HG03432 (cell line): Measurements from ENCODE around the gene RNU4-1.

Experiments
- ATAC-seq: cut with Tn5 transposase; IDR thresholded peaks from one replicate; pipeline ENCODE4 v1.9.1; 2021; ENCODE audit warnings: mild to moderate bottlenecking, moderate library complexity; ENCODE audit not compliant: unreplicated experiment

Gene RNU4-1

GRCh38 chr12:120290609-120291305 lies 2.3 kb downstream of the RNU4-1 start:
- no peak for ATAC-seq

GRCh38 chr12:120287491-120287890 lies 5.5 kb downstream of the RNU4-1 start:
- no peak for ATAC-seq

DNA sequence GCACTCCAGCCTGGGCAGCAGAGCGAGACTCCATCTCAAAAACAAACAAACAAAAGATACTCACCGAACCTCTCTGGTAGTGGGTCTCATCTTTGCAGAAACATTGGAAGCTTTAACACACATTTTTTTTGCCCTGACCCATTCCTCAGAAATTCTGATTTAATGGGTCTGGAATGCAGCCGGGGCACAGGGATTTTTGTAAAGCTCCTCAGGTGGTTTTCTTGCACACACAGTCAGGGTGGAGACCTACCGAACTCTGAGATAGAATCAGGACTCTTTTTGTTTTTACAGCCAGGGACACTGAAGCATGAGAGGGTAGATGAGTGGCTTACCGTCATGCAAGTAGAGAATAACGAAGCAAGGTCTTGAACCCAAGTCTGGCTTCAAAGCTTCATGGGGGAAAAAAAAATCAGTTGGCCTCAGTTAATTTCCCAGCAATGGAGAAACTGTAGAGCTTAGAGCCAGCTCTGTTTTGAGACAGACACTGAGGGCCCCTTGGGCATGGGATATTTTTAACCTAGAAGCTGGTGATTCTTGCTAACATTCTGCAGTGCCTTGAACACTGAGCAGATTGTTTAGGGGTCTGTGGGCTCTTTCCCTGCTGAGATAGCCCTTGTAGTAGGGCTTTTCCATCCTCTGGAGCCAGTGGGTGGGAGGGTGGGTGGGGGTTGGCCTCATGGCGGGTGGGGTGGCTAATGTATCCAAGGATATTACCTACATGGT lies 6.1 kb downstream of the RNU4-1 start:
- ATAC-seq: no peak

DNA sequence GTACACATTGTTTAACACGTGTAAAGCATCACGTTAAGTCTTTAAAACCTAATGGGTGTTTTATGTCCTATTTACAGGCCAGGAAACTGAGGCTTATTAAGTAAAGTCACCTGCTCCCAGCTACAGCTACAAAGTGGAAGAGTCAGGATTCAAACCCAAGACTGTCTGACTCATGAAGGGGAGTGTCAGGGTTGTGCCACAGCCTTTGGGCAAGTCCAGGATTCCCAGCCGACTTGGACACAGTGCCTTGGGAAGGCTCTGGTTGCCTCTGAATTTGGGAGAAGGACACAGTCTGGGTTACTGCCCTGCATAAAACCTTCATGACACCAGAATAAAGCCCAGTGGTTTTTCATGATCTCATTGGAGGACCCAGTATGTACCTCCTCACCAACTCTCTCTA lies 8.7 kb downstream of the RNU4-1 start:
- no peak for ATAC-seq

- no peak for ATAC-seq
Observed at GRCh38 chr12:120283318-120283717, 9.7 kb downstream of the RNU4-1 start.

- ATAC-seq: no peak
Observed at GRCh38 chr12:120278137-120279069, 14.6 kb downstream of the RNU4-1 start.

- no peak for ATAC-seq
Observed at GRCh38 chr12:120276734-120277133, 16.3 kb downstream of the RNU4-1 start.

- ATAC-seq: no peak
Observed at GRCh38 chr12:120267736-120268135, 25.3 kb downstream of the RNU4-1 start.

DNA sequence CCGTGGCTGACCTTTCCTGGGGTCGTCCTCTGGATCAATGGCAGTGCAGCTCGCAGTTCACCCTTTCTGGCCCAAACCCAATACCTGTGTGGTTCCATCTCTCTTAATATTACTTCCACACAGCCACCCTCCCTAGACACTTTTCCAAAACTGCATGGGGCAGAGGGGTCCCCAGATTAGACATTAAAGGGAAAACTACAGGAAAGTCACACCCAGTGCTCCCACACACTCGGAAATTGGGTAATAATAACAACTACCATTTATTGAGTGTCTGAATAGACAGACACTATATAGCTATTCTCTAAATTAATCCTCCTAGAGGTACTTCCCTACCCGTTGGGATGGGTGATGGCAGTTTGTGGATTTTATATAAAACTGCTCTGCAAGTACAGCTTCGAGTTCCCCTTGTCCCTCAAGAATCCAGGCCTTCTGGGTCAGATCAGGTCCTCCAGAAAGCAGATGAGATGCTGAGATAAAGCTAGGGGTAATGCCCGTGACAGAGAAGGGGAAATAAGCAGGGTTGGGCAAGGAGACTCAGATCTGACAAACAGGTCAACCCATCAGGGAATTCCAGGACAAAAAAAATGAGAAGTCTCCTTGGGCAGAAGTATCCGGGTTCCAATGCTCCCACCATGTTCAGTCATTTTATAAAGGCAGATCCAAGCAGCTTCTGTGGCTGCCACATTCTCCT lies 26.7 kb downstream of the RNU4-1 start:
- no peak for ATAC-seq

DNA sequence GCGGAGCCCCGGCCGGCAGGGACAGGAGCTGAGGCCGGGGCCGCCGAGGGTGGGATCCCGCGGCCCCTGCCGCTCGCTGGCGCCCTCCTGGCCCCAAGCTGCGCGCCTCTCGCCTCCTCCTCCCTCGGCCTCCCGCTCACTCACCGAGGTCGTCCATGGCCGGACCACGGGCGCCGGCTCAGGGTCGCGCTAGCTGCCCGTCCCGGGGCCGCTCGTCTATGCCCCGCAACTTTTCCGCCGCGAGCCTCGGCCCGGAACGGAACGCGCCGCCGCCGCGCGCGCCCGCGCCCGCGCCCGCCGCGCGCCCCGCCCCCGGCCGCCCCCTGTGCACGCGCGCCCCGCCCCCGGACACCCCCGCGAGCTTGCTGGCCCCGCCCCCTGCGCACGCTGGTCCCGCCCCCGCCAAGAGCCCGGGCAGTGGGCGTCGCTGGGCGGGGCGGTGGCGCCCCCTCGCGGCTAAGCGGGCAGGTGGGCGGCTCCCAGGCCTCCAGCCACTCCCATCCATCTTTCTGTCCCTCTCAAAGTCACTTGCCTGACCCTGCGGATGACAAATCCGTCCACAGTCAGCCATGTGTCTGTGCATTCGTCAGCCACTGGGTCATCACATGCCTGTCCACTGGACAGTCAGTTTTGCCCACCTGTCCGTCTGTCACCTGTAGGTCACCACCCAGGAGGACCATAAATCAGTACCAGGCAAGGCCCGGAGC lies 27.4 kb downstream of the RNU4-1 start, which contains the start of gene PXN:
Gene PXN, minus strand, starts transcription at position 258 of the 707 bp plus-strand sequence. Its CDS starts 101 bp downstream, at position 157.
- peak; percentile 80 for ATAC-seq

DNA sequence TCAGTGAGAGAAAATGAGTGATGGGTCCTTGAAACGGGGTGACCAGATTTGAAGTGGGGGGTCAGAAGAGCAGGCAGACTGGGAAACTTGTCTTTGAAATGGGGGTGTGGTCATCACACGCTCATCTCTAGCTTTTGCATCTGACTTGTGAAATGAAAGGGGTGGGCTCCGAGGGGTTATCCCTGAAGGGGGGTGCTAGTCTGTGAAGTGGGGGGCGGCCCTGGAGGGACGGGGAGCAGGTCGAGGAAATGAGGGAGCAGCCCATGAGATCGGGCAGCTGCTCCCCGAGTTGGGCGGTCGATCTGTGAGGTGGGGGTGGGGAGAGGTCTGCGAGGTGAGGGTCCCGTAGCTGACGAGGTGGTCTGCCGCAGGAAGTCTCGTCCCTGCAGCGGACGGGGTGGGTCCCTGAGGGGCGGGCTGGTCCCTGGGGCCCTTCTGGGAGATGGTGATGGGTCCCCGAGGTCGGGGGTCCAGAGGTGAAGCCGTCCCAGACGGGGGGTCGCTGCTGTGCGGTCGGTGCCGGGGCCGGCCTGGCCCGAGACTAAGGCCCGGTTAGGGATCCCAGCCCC lies 28.0 kb downstream of the RNU4-1 start:
- peak; percentile 38 for ATAC-seq

DNA sequence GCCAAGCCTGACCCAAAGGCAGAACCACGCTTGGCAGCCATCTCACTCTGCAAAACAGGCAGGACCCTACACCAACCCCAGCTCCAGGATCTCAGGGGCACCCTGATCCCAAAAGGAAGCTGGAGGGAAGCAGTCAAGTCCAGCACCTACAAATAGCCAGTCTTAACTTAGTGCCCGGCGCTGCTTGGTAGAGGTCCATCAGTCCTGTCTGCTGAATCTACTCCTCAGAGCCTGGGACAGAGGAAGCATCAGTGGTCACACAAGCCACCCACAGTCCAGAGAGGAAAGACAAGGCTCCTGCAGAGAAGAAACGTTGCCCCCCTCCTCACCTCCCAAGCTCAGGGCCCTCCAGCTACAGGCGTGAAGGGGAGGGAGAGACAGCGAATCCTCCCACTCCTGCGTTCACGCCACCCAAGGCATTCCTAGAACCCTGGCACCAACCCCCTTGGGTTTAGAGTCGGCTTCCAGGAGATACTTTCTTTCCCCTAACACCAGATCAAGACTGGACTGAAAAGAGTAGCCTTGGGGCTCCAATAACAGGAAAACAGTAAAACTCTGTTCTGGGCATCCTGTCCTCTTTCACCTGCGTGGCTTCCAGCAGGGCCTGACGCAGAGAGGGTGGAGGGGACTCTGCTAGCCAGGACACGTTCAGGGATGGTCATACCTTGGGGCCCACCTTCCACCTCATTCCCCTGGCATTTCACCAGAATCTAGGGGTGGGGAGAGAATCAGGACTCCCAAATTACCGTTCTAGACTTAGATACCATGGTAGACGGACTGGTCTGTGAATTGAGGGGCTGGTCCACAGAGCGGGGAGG lies 28.7 kb downstream of the RNU4-1 start:
- ATAC-seq: no peak

- no peak for ATAC-seq
Observed at GRCh38 chr12:120263748-120264085, 29.3 kb downstream of the RNU4-1 start.

DNA sequence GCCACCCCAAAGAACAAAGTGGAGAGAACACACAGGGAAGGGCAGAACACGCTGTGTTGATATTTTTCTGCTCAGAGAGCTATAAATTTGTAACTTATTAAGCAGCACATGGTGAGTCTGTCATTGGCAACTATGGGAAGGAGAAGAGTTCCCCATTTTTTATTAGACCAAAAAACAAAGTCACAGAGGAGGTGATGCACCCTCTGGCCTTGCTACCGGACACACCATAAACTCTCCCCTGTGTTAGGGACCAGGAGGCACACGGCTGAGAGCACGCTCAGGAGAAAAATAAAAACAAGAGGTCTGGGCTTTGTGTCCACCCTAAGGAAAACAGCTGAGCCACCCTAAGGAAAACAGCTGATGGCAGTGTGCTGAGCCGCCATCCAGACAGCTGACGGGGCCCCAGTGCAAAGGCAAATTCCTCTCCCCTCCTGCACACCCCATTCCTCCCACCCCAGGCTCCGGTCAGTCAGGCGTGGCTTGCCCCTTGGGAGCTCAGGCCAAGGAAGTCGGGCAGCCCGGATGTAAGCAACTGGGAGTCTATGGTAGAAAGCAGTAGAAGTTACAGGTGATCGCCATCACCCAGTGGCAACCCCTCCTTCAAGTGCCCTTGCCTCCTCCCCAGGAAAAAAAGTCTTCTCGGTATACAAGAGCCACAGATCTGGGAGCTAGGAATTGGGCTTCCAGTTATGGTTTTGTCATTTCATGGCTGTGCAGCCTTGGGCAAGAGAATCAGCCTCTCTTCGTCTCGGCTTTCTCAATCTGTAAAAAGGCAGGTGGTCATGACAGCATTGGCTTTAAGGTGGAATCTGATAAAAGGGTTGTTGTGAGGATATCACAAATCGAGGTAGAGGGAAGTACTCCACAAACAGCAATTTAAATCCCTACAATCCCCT lies 29.9 kb downstream of the RNU4-1 start:
- ATAC-seq: no peak

- no peak for ATAC-seq
Observed at GRCh38 chr12:120261951-120262851, 30.8 kb downstream of the RNU4-1 start.

- ATAC-seq: no peak
Observed at GRCh38 chr12:120260607-120261006, 32.4 kb downstream of the RNU4-1 start.
